Fibroblast of mammary gland (primary cell): Measurements from ENCODE around the gene PTPN9.
"Not testable (repeated sequence)": the region's sequence is repeated elsewhere in the genome, so short reads cannot be mapped to it uniquely, and the experiment has no call there.

Experiments used
- DNase-seq: peaks from one replicate; pipeline ENCODE4 v3.0.0-alpha.2; 2010; ENCODE audit warnings: low read depth
- H3K4me3 ChIP-seq: 2 replicates; pipeline ENCODE4 v1.5.1; 2011; ENCODE audit warnings: low read depth, mild to moderate bottlenecking, low read length, moderate library complexity; ENCODE audit not compliant: control insufficient read depth
- CTCF ChIP-seq: conservative IDR thresholded peaks from 2 replicates; pipeline ENCODE4 v1.5.1; 2011; ENCODE audit warnings: low read depth, low read length, inconsistent platforms; ENCODE audit not compliant: control insufficient read depth, insufficient read depth

Gene PTPN9

GRCh38 chr15:75530169-75530568, 48.9 kb downstream of the PTPN9 start:
- no peak overlapping the region for H3K4me3 ChIP-seq
- TF ChIP-seq CTCF, result no peak
- no peak for DNase-seq

GRCh38 chr15:75525756-75526155, 53.4 kb downstream of the PTPN9 start:
- not testable (repeated sequence) for DNase-seq, H3K4me3 ChIP-seq

GRCh38 chr15:75523011-75523410, 56.1 kb downstream of the PTPN9 start:
- no peak for TF ChIP-seq CTCF
- no peak for DNase-seq
- H3K4me3 ChIP-seq, result no peak overlapping the region

GRCh38 chr15:75517233-75517632, 61.9 kb downstream of the PTPN9 start:
- H3K4me3 ChIP-seq, result no peak overlapping the region
- peak; percentile 30 for DNase-seq
- no peak for TF ChIP-seq CTCF

GRCh38 chr15:75508840-75509532, 70.1 kb downstream of the PTPN9 start:
- peak; percentile 69 for TF ChIP-seq CTCF
- H3K4me3 ChIP-seq, result no peak overlapping the region
- peak; percentile 66 for DNase-seq

- no peak overlapping the region for H3K4me3 ChIP-seq
- no peak for DNase-seq
- no peak for TF ChIP-seq CTCF
Observed at GRCh38 chr15:75502360-75502759, 76.8 kb downstream of the PTPN9 start.

GRCh38 chr15:75493732-75494131, 85.4 kb downstream of the PTPN9 start:
- H3K4me3 ChIP-seq, result no peak overlapping the region
- TF ChIP-seq CTCF, result no peak
- DNase-seq, result no peak
